GM19023 (cell line): ENCODE data around the gene MGAT5.

Experiments used
- ATAC-seq: cut with Tn5 transposase; IDR thresholded peaks from one replicate; pipeline ENCODE4 v1.9.1; 2021; ENCODE audit warnings: mild to moderate bottlenecking, moderate library complexity; ENCODE audit not compliant: unreplicated experiment

Gene MGAT5

DNA sequence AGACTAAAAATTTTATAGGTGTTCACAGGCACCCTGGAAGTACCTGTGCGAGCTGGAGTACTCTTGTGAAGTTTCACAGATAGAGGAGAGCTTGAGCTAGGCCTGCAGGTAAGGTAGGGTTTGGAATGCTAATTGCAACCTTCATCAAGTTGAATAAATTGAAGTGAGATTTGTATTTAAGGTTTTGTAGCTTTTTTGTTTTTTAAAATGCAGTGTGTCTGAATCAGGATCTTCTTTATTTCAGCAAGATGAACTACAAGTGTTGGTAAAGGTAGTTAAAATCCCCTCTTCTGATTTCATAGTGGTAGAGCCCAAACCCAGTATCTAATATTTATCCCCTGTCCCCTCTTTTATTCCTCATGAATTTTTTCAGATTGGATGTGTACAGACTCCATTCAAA, 45.5 kb downstream of the MGAT5 start:
- ATAC-seq, result no peak

- no peak for ATAC-seq
These were observed 46.7 kb downstream of the MGAT5 start for GRCh38 chr2:134300585-134300984.

GRCh38 chr2:134301099-134301927, 47.4 kb downstream of the MGAT5 start:
- no peak for ATAC-seq

DNA sequence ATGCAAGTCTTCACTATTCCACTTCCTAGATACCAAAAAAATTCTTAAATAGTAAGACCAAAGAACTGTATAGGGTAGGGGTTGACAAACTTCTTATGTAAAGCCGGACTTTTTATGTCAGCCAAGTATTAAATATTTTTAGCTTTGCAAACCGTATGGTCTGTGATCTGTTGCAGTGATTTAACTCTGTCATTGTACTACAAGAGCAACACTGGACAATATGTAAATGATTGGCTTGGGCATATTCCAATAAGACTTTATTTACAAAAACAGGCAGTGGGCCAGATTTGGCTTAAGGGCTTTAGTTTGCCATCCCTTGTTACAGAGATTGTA, 48.0 kb downstream of the MGAT5 start:
- ATAC-seq, result no peak

- ATAC-seq, result no peak
These were observed 50.7 kb downstream of the MGAT5 start for GRCh38 chr2:134304394-134305108.

GRCh38 chr2:134305109-134305491, 51.2 kb downstream of the MGAT5 start:
- ATAC-seq, result no peak

GRCh38 chr2:134306521-134306920, 52.6 kb downstream of the MGAT5 start:
- ATAC-seq, result no peak

- ATAC-seq, result no peak
These were observed 53.5 kb downstream of the MGAT5 start for GRCh38 chr2:134307334-134307733.

- ATAC-seq, result no peak
These were observed 54.9 kb downstream of the MGAT5 start for GRCh38 chr2:134308474-134309385.

DNA sequence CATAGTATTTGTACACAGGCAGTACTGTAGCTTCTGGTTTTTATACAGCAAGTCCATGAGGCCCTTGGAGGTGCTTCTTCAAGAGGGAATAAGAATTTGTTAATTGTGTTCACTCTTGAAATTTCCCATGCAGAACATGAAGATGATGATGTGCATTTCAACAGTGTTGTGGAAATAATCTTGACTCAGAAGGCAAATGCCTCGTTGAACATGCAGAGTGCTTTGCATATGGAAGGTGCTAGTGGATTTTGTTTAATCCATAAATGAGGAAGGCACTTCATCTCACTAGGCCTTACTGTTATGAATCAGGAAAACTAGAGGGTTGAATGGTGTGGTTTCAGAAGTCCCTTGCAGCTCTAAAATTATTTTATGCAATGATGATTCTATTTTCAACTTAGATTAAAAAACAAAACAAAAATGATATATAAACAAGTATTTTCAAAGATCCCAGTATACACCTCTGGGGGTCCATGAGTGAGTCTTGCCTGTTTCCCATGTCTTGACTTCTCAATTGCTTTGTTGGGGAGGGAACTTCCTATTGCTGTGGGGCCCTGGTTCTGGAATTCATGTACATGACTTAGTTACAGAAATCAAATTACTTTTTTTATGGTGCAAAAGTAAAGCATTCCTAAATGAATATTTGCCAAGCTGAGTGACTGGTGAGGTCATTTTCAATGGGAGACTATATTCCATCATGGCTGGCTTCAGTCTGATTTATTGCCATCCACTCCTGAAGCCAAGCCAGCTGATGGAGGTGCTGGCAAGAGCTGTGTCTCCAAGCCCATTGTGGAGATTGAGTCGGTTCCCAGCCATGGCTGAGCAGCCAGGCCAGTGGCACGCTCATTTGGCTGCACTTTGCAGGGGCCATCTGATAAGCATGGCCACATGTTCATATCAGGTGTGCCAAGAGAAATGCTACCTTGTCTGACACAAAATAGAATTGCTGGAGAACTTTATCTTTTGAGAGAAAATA, 56.5 kb downstream of the MGAT5 start:
- no peak for ATAC-seq

- no peak for ATAC-seq
These were observed 58.6 kb downstream of the MGAT5 start for GRCh38 chr2:134312482-134312881.

DNA sequence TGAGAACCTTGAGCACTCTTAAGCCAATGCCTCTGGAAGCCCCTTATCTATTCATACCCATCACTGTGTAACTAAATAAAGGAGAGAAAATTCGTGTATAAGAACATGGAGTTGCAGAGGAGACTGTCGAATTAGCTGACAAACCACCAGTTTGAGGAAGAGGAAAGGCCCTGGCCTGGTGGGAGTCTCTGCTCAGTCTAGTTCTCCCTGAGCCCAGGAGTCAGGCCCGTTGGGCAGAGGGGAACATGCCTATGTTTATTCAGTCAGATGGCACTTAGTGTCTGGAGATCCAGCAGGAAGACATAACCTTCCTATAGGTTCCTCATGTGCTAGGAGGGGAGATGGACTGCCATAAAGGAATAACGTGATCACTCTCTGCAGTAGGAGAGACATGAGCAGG, 60.3 kb downstream of the MGAT5 start:
- ATAC-seq, result no peak

- no peak for ATAC-seq
These were observed 61.0 kb downstream of the MGAT5 start for GRCh38 chr2:134314681-134315368.

DNA sequence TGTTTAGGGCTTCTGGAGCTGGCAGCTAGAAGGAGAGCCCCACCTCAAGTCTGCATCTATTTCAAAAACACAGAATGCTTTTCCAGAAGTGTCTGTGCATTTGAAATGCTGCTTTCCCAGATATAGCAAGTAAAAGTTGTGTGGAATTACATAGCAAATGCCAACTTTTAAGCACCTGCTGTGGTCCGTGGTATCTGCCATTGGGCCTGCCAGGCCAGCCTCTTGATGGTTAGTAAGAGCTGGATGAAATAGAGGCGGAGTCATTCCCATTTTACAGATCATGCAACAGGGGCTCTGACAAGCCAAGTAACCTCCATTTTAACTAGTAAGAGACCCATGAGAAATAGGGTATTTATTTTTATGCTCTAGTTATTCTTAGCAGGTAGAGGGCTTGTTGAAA, 61.6 kb downstream of the MGAT5 start:
- ATAC-seq, result no peak

DNA sequence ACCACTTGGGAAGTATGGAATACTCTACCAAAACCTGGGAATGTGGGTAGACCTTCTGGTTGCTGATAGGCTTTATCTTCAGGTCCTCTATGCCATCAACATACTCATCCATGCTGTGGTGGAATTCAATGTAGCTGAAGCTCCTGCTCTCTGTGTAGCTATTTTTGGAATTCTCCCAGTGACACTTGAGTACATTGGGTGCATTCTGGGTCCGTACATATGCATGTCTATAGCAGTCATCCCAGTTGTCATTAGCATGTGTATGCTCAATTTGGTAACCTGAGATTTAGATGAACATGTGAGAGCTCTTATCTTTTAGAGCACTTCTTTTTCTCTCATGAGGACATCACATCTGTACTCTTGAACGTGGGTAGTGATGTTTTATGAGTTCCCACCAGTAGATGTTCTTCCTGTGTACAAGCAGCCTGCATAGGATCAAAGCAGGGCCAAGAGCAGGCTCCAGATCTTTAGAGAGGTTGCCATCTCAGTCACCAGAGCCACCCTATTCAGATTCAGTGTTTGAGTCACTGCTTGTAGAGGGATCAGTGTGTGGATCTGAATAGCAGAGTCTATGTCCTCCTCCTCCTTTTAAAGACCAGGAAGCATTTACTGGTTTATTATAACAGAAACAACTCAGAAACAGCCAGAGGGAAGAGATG, 65.9 kb downstream of the MGAT5 start:
- ATAC-seq, result no peak

DNA sequence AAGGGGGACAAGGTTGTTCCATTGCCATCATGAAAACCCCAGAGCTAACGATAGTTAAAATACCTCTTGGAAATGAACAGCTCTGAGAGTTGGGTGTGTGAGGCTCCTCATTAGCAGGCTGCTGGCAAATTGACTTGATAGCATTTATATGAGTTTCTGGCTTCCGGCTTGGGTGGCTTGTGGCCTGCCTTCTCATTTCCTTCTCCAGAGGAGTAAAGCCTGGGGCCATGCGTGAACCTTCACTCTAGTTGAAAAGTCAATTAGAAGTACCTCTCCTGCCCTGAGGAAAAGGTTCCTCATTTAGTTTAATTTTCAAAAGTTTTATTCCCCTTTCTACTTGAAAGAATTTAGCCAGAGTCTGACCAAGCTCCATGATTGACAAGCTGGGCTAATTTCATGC, 67.1 kb downstream of the MGAT5 start:
- ATAC-seq, result no peak

GRCh38 chr2:134323777-134324176, 69.9 kb downstream of the MGAT5 start:
- no peak for ATAC-seq

- no peak for ATAC-seq
These were observed 70.6 kb downstream of the MGAT5 start for GRCh38 chr2:134324430-134324829.

DNA sequence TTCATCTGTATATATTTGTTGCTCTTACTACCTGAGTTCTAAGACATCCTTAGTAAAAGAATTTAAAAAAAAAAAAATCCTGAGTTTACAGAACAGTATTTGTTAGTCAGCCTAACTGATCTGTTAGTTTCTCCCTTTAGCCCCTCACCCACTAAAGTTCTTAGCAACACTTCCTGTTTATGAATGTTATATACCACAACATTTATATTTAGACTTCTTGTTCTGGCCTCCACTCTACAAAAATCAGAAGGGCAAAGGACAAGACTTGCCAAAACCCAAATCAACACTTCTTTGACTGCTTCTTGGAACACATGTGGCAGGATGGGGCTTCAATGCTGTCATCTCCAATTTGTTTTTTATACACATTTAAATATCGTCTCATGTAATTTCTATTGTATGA, 71.1 kb downstream of the MGAT5 start:
- no peak for ATAC-seq
